T-helper 2 cell (primary cell): ENCODE measurements around the gene IL36B.
"Not testable (repeated sequence)": the region's sequence is repeated elsewhere in the genome, so short reads cannot be mapped to it uniquely, and the experiment has no call there.

Experiments
- DNase-seq, 5 experiments: peaks; one replicate each; pipeline versions ENCODE4 v3.0.0 to v3.0.0-alpha.2; 2012 to 2022
- total RNA-seq, 2 donors: gene quantifications; one replicate each; lab custom pipeline; 2026; lab: John Stamatoyannopoulos, UW

The IL36B gene
- total RNA-seq = 0 reads per million in 2 donors

- DNase-seq = no peak
Observed at GRCh38 chr2:113052396-113052917, at the start of gene IL36B. TSS of gene IL36B (minus strand) at chr2:113052867.

GRCh38 chr2:113102133-113102532, 49.5 kb upstream of the IL36B start:
- DNase-seq = no peak

- DNase-seq = no peak
Observed at GRCh38 chr2:113098532-113098931, 45.9 kb upstream of the IL36B start.

GRCh38 chr2:113098041-113098440, 45.4 kb upstream of the IL36B start:
- DNase-seq = peak in 1 of 5 experiments; percentile 75

- peak in 1 of 5 experiments; percentile 14 for DNase-seq
Observed at GRCh38 chr2:113096842-113097618, 44.4 kb upstream of the IL36B start.

GRCh38 chr2:113096306-113096705, 43.6 kb upstream of the IL36B start:
- DNase-seq = not testable (repeated sequence)

GRCh38 chr2:113093613-113093977, 40.9 kb upstream of the IL36B start:
- no peak for DNase-seq

- no peak for DNase-seq
Observed at GRCh38 chr2:113092864-113093612, 40.4 kb upstream of the IL36B start.

- DNase-seq = no peak
Observed at GRCh38 chr2:113091231-113091896, 38.7 kb upstream of the IL36B start.

GRCh38 chr2:113089916-113090315, 37.2 kb upstream of the IL36B start:
- peak in 1 of 5 experiments; percentile 53 for DNase-seq

GRCh38 chr2:113088213-113088992, 35.7 kb upstream of the IL36B start:
- DNase-seq = no peak

- DNase-seq = no peak
Observed at GRCh38 chr2:113085542-113085941, 32.9 kb upstream of the IL36B start.

GRCh38 chr2:113084249-113085000, 31.8 kb upstream of the IL36B start:
- DNase-seq = peak in 1 of 5 experiments; percentile 60

GRCh38 chr2:113083296-113083695, 30.6 kb upstream of the IL36B start:
- DNase-seq = no peak

GRCh38 chr2:113081488-113082210, 29.0 kb upstream of the IL36B start:
- DNase-seq = no peak

- peak in 3 of 5 experiments; percentile 12 to 38 (median 15) for DNase-seq
Observed at GRCh38 chr2:113080134-113080533, 27.5 kb upstream of the IL36B start.

- DNase-seq = no peak
Observed at GRCh38 chr2:113079131-113079530, 26.5 kb upstream of the IL36B start.

GRCh38 chr2:113078350-113078839, 25.7 kb upstream of the IL36B start:
- DNase-seq = no peak

GRCh38 chr2:113077921-113078320, 25.3 kb upstream of the IL36B start:
- no peak for DNase-seq

- DNase-seq = no peak
Observed at GRCh38 chr2:113076954-113077669, 24.4 kb upstream of the IL36B start.
